ENCODE measurements around the gene CATSPERE.

- TF ChIP-seq CTCF (IDR thresholded peaks at IDR 0.05) (no peak), POLR2A (IDR thresholded peaks at IDR 0.05) (peak in 1 of 2 donors; percentile 36)
Measured at GRCh38 chr1:244450597-244451538, 10.2 kb upstream of the CATSPERE start.

Measured in adrenal gland (tissue), 5 donors.